Heart left ventricle (tissue), 13 donors: ENCODE results near the gene TRIM65.

Experiments
- CTCF ChIP-seq, 12 donors: fragments of 200-600 bp; sonication (generic) in 4 of 12; IDR thresholded peaks; one replicate each; pipeline versions ENCODE4 v1.5.0 to v1.8.0; 2018 to 2022; ENCODE audit warnings: antibody characterized with exemption in 12 of 12, mild to moderate bottlenecking in 5 of 12
- POLR2A ChIP-seq, 2 donors: fragments of 450-650 bp; IDR thresholded peaks; one replicate each; pipeline ENCODE4 v1.6.1; 2017; ENCODE audit warnings: antibody characterized with exemption in 2 of 2, mild to moderate bottlenecking in 2 of 2, moderate library complexity in 2 of 2
- donor health status: ischemic (EF 13 %, LVEDD 7.1; RV severe dilation, severe dysfunction).
- donor health status: DM: no; HTN: yes; CAD: no.
- donor health status: DM: no; HTN: no; CAD: no.
- donor health status: ischemic (EF 25% LVEDD 6.9; RV normal size, moderate dysfunction).
- donor health status: ischemic (EF 25% LVEDD 5.7; RV mildly dilated, moderate dysfunction).
- donor health status: ischemic (EF 35%, LVEDD 5.7; RV mildly dilated, moderate dysfunction).
- donor health status: nonischemic (EF 11% LVEDD 7.7; RV severe dilation, severe dysfunction).
- donor health status: DM: yes; HTN: yes; CAD: no.
- donor health status: PGD.
- donor health status: ischemic (EF 29% LVEDD 5.4; RV normal size, mild dysfunction).
- donor health status: nonischemic (EF 23%, LVEDD 6.1; RV moderate dilation, normal function).

- TF ChIP-seq CTCF (IDR thresholded peaks at IDR 0.05), result no peak
- no peak for TF ChIP-seq POLR2A (IDR thresholded peaks at IDR 0.05)
Observed at GRCh38 chr17:75850928-75851692, 45.6 kb downstream of the TRIM65 start.
